ENCODE results near the gene FGFR3. TPM values are rescaled to one million over a fixed set of nuclear protein-coding genes. Genes with fewer than 3 reads are reported as not detected.

Gene FGFR3
- total and polyA plus RNA-seq, 9 of the 15 experiments (the other 6 are each of a cell fraction or from before 2014, with no cell fraction given) = 1.2 to 60.4 (median 12.7) TPM

GRCh38 chr4:1786544-1787362, 6.3 kb upstream of the FGFR3 start:
- CTCF ChIA-PET (ENCODE audit: low intra/inter-chr PET ratio) = no interaction called here
- no TSS peak for BruUV-seq (replicated peaks)
- in situ Hi-C loops (cut with MboI) (no loop called here), intact Hi-C loops (cut with micrococcal nuclease) (no loop called here)
- no peak overlapping the region for H3K4me2 ChIP-seq (ENCODE audit: insufficient read depth, low read length)
- no peaks in the 10 kb centered on the region for H3K36me3 ChIP-seq (ENCODE audit: control insufficient read depth, insufficient read depth, low read length)
- peaks cover 41 to 76% of the 10 kb centered on the region in 2 experiments for H3K4me1 ChIP-seq (replicated peaks in 1 of 2; ENCODE audit: control insufficient read depth in 2 of 2, insufficient read depth in 2 of 2, low read length in 2 of 2)
- no peak overlapping the region for H3K4me3 ChIP-seq
- H3K27ac ChIP-seq (ENCODE audit: extremely low read depth, low read depth, low read length) = no peak overlapping the region
- 82% methylated on average over 22 of the region's 34 CpGs for WGBS (ENCODE audit: insufficient coverage, low coverage, missing lambda C conversion rate)
- no peaks in the 10 kb centered on the region for H3K27me3 ChIP-seq (ENCODE audit: control insufficient read depth in 2 of 2, insufficient read depth in 2 of 2, low read length in 2 of 2)
- H3K9ac ChIP-seq (ENCODE audit: insufficient read depth in 1 of 2, low read depth in 2 of 2, low read length in 2 of 2) = peak overlapping the region in 1 of 2 experiments; percentile 90; a peak in 2 of 4 replicates
- no peaks in the 10 kb centered on the region for H3K79me2 ChIP-seq (ENCODE audit: control insufficient read depth, insufficient read depth, low read length)
- H3K9me1 ChIP-seq (ENCODE audit: control insufficient read depth, insufficient read depth, low read length) = no peaks in the 10 kb centered on the region
- POLR2A ChIA-PET = no interaction called here
- H2AFZ ChIP-seq (ENCODE audit: low read depth, low read length) = no peak overlapping the region
- no peaks in the 10 kb centered on the region for H3K9me3 ChIP-seq (replicated peaks; ENCODE audit: control insufficient read depth, insufficient read depth, low read depth, low read length)
- FAIRE-seq (no peak), DNase-seq (ENCODE audit: extremely low read depth in 1 of 4, low spot score in 3 of 4) (peak in 1 of 4 experiments; percentile 34), ATAC-seq (no peak)
- no peaks in the 10 kb centered on the region for H4K20me1 ChIP-seq (replicated peaks; ENCODE audit: control insufficient read depth, insufficient read depth, low read length)
- TF ChIP-seq TFAP4 (CRISPR knock-in tag; IDR thresholded peaks at IDR 0.05; ENCODE audit: borderline replicate concordance) (peak; percentile 67; the same call in 1 of the 2 replicates), GTF3C2 (IDR thresholded peaks at IDR 0.05; ENCODE audit: borderline replicate concordance, extremely low read depth, insufficient read length) (no peak), ARID4B (CRISPR knock-in tag; IDR thresholded peaks at IDR 0.05) (peak; percentile 13; the same call in 1 of the 2 replicates), MYNN (IDR thresholded peaks at IDR 0.05) (no peak), MYNN (CRISPR knock-in tag; IDR thresholded peaks at IDR 0.05) (no peak), ZNF347 (CRISPR knock-in tag; IDR thresholded peaks at IDR 0.05; ENCODE audit: low read depth) (no peak), SIN3B (IDR thresholded peaks at IDR 0.05; ENCODE audit: low read depth) (no peak), FOXO4 (CRISPR knock-in tag; IDR thresholded peaks at IDR 0.05) (no peak), RFX5 (IDR thresholded peaks at IDR 0.05; ENCODE audit: low read depth, low read length) (no peak), RBFOX2 (IDR thresholded peaks at IDR 0.05; ENCODE audit: low read depth, low read length) (peak; percentile 20; the same call in 1 of the 2 replicates), GATAD2A (IDR thresholded peaks at IDR 0.05) (no peak)
